ENCODE results near the gene SLC4A1. TPM values are rescaled to one million over a fixed set of nuclear protein-coding genes. Genes with fewer than 3 reads are reported as not detected.
A peak's percentile ranks its signal among the peaks of the same experiment; 100 is the strongest.

The SLC4A1 gene
- total and polyA plus RNA-seq, 10 donors, result 0.04 to 315 (median 10.3) TPM

DNA sequence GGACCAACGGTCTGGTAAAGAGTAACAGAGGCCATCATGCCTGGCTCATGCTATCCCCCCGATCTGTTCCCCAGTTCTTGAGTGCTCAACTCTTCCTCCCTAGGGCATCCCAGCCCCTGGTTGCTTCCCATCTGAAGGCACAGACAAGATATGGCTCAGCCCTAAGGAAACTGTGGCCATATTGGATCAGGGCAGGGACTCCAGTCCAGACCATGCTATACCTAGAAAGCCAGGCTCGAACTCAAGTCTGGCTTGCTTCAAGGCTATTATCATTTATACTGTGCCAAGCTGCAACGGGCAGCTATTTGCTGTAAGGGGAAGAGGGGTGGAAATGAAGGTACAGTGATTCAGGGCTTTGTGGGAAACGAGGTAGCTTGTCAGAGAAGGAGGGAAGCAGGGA, 51.2 kb downstream of the SLC4A1 start:
- Histone ChIP-seq H3K4me3 (peak overlapping the region in 6 of 8 donors; percentile 2 to 96 (median 88)), H3K27ac (peak overlapping the region; percentile 77 to 100 (median 98)), H3K9me3 (no peaks in the 10 kb centered on the region), H3K36me3 (peaks cover 0 to 61% (median 48%) of the 10 kb centered on the region in 6 donors), H3K4me1 (peaks cover 21 to 74% (median 51%) of the 10 kb centered on the region in 6 donors), H3K27me3 (replicated peaks in 1 of 7) (no peaks in the 10 kb centered on the region)
- no peak for TF ChIP-seq POLR2AphosphoS5 (IDR thresholded peaks at IDR 0.05)
- TF ChIP-seq POLR2A (IDR thresholded peaks at IDR 0.05), result no peak
- TF ChIP-seq, protein P1, sequence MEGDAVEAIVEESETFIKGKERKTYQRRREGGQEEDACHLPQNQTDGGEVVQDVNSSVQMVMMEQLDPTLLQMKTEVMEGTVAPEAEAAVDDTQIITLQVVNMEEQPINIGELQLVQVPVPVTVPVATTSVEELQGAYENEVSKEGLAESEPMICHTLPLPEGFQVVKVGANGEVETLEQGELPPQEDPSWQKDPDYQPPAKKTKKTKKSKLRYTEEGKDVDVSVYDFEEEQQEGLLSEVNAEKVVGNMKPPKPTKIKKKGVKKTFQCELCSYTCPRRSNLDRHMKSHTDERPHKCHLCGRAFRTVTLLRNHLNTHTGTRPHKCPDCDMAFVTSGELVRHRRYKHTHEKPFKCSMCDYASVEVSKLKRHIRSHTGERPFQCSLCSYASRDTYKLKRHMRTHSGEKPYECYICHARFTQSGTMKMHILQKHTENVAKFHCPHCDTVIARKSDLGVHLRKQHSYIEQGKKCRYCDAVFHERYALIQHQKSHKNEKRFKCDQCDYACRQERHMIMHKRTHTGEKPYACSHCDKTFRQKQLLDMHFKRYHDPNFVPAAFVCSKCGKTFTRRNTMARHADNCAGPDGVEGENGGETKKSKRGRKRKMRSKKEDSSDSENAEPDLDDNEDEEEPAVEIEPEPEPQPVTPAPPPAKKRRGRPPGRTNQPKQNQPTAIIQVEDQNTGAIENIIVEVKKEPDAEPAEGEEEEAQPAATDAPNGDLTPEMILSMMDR (IDR thresholded peaks at IDR 0.05 in 8 of 11, conservative IDR thresholded peaks at IDR 0.05 in 3 of 11), result no peak
- no peak for DNase-seq
- WGBS, 5 donors, result 42 to 50% (median 47%) methylated on average over 5 of the region's 5 CpGs
- intact Hi-C loops (cut with DNase I; ENCODE audit: low total_unique reads), result no loop called here

DNA sequence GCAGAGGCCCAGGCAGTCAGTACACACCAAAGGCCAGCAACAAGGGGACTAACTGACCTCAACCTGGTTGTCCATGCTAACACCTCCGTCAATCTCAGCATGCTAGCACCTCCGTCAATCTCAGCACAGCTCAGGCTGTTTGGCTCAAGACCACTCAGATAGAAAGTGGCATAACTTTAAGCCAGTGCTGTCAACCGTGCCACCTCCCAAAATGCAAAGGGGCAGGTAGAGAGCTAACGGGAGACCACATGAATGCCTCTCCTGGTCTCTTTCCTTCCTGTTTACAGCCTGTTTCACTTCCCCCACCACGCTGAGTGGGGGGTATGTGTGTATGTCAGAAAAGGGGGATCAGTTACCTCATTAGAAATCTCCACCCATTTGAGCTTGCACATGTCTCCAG, 51.8 kb downstream of the SLC4A1 start:
- H3K27ac ChIP-seq, result peak overlapping the region; percentile 55 to 100 (median 98)
- TF ChIP-seq, protein P1 (IDR thresholded peaks at IDR 0.05 in 8 of 11, conservative IDR thresholded peaks at IDR 0.05 in 3 of 11), result no peak
- TF ChIP-seq POLR2AphosphoS5 (IDR thresholded peaks at IDR 0.05) (peak in 2 of 3 donors; percentile 57 to 79), POLR2A (IDR thresholded peaks at IDR 0.05) (no peak)
- H3K4me3 ChIP-seq, result peak overlapping the region in 6 of 8 donors; percentile 2 to 96 (median 54)
- peaks cover 0 to 66% (median 53%) of the 10 kb centered on the region in 6 donors for H3K36me3 ChIP-seq
- H3K4me1 ChIP-seq, result peaks cover 21 to 75% (median 51%) of the 10 kb centered on the region in 6 donors
- no peaks in the 10 kb centered on the region for H3K27me3 ChIP-seq (replicated peaks in 1 of 7)
- no peaks in the 10 kb centered on the region for H3K9me3 ChIP-seq
- peak; percentile 87 for DNase-seq
- WGBS, 5 donors, result 30 to 50% (median 42%) methylated on average over 5 of the region's 5 CpGs
- intact Hi-C loops (cut with DNase I; ENCODE audit: low total_unique reads), result no loop called here

GRCh38 chr17:44214896-44215295, 53.0 kb downstream of the SLC4A1 start:
- H3K4me1 ChIP-seq, result peaks cover 32 to 85% (median 63%) of the 10 kb centered on the region in 6 donors
- H3K27me3 ChIP-seq (replicated peaks in 1 of 7), result no peaks in the 10 kb centered on the region
- no peak overlapping the region for H3K4me3 ChIP-seq
- 82 to 92% (median 90%) methylated on average over 6 of the region's 6 CpGs for WGBS, 5 donors
- no peaks in the 10 kb centered on the region for H3K9me3 ChIP-seq
- H3K27ac ChIP-seq, result peak overlapping the region in 7 of 8 donors; percentile 32 to 100 (median 98)
- intact Hi-C loops (cut with DNase I; ENCODE audit: low total_unique reads), result no loop called here
- no peak for DNase-seq
- peaks cover 0 to 76% (median 61%) of the 10 kb centered on the region in 6 donors for H3K36me3 ChIP-seq
- TF ChIP-seq POLR2AphosphoS5 (IDR thresholded peaks at IDR 0.05) (peak in 1 of 3 donors; percentile 19), POLR2A (IDR thresholded peaks at IDR 0.05) (no peak)

DNA sequence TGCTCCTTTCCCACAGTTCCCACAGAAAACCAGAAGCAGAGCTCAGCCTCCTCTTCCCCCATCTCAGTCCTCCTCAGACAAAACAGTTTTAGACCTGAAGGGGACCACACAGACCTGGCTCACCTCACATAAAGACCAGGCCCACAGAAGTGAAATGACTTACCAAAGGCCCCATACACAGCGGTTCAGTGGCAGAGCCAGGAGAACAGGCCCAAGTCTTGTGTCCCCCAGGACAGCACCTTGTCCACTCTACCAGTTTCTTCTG, 53.8 kb downstream of the SLC4A1 start:
- TF ChIP-seq POLR2A (IDR thresholded peaks at IDR 0.05), result no peak
- TF ChIP-seq, protein P1 (IDR thresholded peaks at IDR 0.05 in 8 of 11, conservative IDR thresholded peaks at IDR 0.05 in 3 of 11), result no peak
- TF ChIP-seq POLR2AphosphoS5 (IDR thresholded peaks at IDR 0.05), result no peak
- Histone ChIP-seq H3K4me1 (peaks cover 35 to 92% (median 70%) of the 10 kb centered on the region in 6 donors), H3K27ac (peak overlapping the region in 5 of 8 donors; percentile 2 to 100 (median 99)), H3K9me3 (no peaks in the 10 kb centered on the region), H3K27me3 (replicated peaks in 1 of 7) (no peaks in the 10 kb centered on the region), H3K36me3 (peaks cover 0 to 83% (median 68%) of the 10 kb centered on the region in 6 donors), H3K4me3 (no peak overlapping the region)
- intact Hi-C loops (cut with DNase I; ENCODE audit: low total_unique reads), result no loop called here
- 88 to 100% (median 96%) methylated on average over 1 of the region's 1 CpG; no CpG with 5 or more reads in 1 of the 5 donors for WGBS, 5 donors
- DNase-seq, result no peak

All from spleen (tissue), 11 donors.